Kidney epithelial cell (primary cell): ENCODE data around the gene AKAP8. TPM values are rescaled to one million over a fixed set of nuclear protein-coding genes. Genes with fewer than 3 reads are reported as not detected.

Experiments
- DNase-seq: peaks from one replicate; pipeline ENCODE4 v3.0.0-alpha.2; 2010; ENCODE audit warnings: low read depth
- H3K27me3 ChIP-seq: 2 replicates; pipeline ENCODE4 v1.6.0; 2011; ENCODE audit warnings: low read length; ENCODE audit not compliant: control insufficient read depth, insufficient read depth
- H3K36me3 ChIP-seq: 2 replicates; pipeline ENCODE4 v1.5.1; 2011; ENCODE audit warnings: low read length; ENCODE audit not compliant: control insufficient read depth, insufficient read depth
- H3K4me3 ChIP-seq: 2 replicates; pipeline ENCODE4 v1.5.1; 2011; ENCODE audit warnings: low read depth, mild to moderate bottlenecking, control low read depth, low read length
- total RNA-seq: library from RNA; depleted of rRNA; stranded (reverse); fragments of >200 nt; gene quantifications from 2 replicates; pipeline ENCODE4 v1.2.3, GENCODE V29; 2015
- TF ChIP-seq, protein P1 (sequence below): IDR thresholded peaks from 2 replicates; pipeline ENCODE4 v1.5.1; 2011; ENCODE audit warnings: mild to moderate bottlenecking, moderate library complexity, low read length, control low read depth, inconsistent platforms; ENCODE audit not compliant: insufficient read depth, poor library complexity, severe bottlenecking

The AKAP8 gene
- total RNA-seq, 1 donor from 2014 or later, result 19.2 TPM

- no peaks in the 10 kb centered on the region for H3K36me3 ChIP-seq
- H3K4me3 ChIP-seq, result no peak overlapping the region
- TF ChIP-seq, protein P1, sequence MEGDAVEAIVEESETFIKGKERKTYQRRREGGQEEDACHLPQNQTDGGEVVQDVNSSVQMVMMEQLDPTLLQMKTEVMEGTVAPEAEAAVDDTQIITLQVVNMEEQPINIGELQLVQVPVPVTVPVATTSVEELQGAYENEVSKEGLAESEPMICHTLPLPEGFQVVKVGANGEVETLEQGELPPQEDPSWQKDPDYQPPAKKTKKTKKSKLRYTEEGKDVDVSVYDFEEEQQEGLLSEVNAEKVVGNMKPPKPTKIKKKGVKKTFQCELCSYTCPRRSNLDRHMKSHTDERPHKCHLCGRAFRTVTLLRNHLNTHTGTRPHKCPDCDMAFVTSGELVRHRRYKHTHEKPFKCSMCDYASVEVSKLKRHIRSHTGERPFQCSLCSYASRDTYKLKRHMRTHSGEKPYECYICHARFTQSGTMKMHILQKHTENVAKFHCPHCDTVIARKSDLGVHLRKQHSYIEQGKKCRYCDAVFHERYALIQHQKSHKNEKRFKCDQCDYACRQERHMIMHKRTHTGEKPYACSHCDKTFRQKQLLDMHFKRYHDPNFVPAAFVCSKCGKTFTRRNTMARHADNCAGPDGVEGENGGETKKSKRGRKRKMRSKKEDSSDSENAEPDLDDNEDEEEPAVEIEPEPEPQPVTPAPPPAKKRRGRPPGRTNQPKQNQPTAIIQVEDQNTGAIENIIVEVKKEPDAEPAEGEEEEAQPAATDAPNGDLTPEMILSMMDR, result no peak
- H3K27me3 ChIP-seq, result no peaks in the 10 kb centered on the region
- DNase-seq, result no peak
Measured at GRCh38 chr19:15324791-15325519, 54.6 kb downstream of the AKAP8 start.

GRCh38 chr19:15323496-15324235 lies 55.9 kb downstream of the AKAP8 start:
- Histone ChIP-seq H3K27me3 (no peaks in the 10 kb centered on the region), H3K36me3 (no peaks in the 10 kb centered on the region), H3K4me3 (no peak overlapping the region)
- TF ChIP-seq, protein P1, result no peak
- DNase-seq, result no peak

DNA sequence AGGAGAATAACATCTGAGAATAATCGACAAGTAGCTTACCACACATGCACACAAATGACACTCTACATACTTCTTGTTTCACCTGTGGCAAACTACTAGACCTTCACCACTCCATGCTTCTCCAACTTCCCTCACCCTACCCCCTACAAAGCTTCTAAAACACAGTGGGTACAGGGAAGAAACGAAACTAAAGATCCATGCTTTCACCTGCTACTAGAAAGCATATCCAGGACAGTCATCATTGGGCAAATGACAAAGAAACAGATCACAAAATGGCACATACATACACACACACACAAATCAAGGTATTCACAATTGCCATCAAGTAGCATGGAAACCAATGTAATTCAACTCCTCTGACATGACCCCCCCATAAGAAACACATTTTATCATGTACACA lies 57.8 kb downstream of the AKAP8 start:
- DNase-seq, result no peak
- Histone ChIP-seq H3K36me3 (no peaks in the 10 kb centered on the region), H3K27me3 (no peaks in the 10 kb centered on the region), H3K4me3 (no peak overlapping the region)
- TF ChIP-seq, protein P1, result no peak

DNA sequence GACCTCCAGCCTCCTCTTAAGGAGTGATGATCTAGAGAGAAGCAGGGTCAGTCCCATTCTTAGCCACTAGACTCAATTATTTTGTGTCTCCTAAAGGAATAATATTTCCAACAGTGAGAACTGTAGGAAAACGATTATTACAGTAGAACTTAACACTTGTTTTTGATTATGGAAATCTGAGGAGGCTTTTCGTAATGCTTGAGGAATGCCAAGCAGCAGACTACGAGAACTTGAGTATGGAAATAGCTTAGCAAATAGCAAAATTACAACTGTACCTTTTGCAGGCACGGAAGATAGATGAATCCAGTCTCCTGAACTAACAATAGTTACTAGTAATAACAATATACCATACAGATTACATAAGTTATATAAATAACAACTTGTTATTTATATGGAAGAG lies 59.5 kb downstream of the AKAP8 start:
- no peaks in the 10 kb centered on the region for H3K36me3 ChIP-seq
- TF ChIP-seq, protein P1, result no peak
- no peak for DNase-seq
- H3K4me3 ChIP-seq, result no peak overlapping the region
- H3K27me3 ChIP-seq, result no peaks in the 10 kb centered on the region

- TF ChIP-seq, protein P1, result no peak
- Histone ChIP-seq H3K36me3 (no peaks in the 10 kb centered on the region), H3K4me3 (no peak overlapping the region), H3K27me3 (no peaks in the 10 kb centered on the region)
- no peak for DNase-seq
Measured at GRCh38 chr19:15318241-15318691, 61.3 kb downstream of the AKAP8 start.
